CD1c-positive myeloid dendritic cell (primary cell): ENCODE measurements around the gene GAGE12C.
"Not testable (repeated sequence)": the region's sequence is repeated elsewhere in the genome, so short reads cannot be mapped to it uniquely, and the experiment has no call there.

ENCODE experiments used
- DNase-seq: peaks from one replicate; pipeline ENCODE4 v3.0.0-alpha.2; 2016; ENCODE audit errors: extremely low spot score

The GAGE12C gene, protein sequence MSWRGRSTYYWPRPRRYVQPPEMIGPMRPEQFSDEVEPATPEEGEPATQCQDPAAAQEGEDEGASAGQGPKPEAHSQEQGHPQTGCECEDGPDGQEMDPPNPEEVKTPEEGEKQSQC

DNA sequence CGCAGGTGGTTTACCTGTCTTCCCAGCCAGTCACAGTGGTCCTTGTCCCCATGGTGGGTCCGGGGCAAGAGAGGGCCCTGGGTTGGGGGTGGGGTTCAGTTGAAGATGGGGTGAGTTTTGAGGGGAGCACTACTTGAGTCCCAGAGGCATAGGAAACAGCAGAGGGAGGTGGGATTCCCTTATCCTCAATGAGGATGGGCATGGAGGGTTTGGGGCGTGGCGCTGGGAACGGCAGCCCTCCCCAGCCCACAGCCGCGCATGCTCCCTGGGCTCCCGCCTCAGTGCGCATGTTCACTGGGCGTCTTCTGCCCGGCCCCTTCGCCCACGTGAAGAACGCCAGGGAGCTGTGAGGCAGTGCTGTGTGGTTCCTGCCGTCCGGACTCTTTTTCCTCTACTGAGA, at the start of gene GAGE12C:
TSS of gene GAGE12C (plus strand) at position 301 of the 400 bp plus-strand sequence. CDS start 1,155 bp downstream, outside the sequence.
- DNase-seq, result not testable (repeated sequence)

DNA sequence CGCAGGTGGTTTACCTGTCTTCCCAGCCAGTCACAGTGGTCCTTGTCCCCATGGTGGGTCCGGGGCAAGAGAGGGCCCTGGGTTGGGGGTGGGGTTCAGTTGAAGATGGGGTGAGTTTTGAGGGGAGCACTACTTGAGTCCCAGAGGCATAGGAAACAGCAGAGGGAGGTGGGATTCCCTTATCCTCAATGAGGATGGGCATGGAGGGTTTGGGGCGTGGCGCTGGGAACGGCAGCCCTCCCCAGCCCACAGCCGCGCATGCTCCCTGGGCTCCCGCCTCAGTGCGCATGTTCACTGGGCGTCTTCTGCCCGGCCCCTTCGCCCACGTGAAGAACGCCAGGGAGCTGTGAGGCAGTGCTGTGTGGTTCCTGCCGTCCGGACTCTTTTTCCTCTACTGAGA, 9.5 kb downstream of the GAGE12C start, which contains the start of gene GAGE12D:
TSS of gene GAGE12D (plus strand) at position 301 of the 400 bp plus-strand sequence. CDS start 1,155 bp downstream, outside the sequence.
- DNase-seq, result not testable (repeated sequence)

DNA sequence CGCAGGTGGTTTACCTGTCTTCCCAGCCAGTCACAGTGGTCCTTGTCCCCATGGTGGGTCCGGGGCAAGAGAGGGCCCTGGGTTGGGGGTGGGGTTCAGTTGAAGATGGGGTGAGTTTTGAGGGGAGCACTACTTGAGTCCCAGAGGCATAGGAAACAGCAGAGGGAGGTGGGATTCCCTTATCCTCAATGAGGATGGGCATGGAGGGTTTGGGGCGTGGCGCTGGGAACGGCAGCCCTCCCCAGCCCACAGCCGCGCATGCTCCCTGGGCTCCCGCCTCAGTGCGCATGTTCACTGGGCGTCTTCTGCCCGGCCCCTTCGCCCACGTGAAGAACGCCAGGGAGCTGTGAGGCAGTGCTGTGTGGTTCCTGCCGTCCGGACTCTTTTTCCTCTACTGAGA, 19.0 kb downstream of the GAGE12C start, which contains the start of gene GAGE12E:
TSS of gene GAGE12E (plus strand) at position 301 of the 400 bp plus-strand sequence. CDS start 1,155 bp downstream, outside the sequence.
- not testable (repeated sequence) for DNase-seq

DNA sequence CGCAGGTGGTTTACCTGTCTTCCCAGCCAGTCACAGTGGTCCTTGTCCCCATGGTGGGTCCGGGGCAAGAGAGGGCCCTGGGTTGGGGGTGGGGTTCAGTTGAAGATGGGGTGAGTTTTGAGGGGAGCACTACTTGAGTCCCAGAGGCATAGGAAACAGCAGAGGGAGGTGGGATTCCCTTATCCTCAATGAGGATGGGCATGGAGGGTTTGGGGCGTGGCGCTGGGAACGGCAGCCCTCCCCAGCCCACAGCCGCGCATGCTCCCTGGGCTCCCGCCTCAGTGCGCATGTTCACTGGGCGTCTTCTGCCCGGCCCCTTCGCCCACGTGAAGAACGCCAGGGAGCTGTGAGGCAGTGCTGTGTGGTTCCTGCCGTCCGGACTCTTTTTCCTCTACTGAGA, 28.6 kb downstream of the GAGE12C start, which contains the start of gene GAGE12F:
TSS of gene GAGE12F (plus strand) at position 301 of the 400 bp plus-strand sequence. CDS start 1,155 bp downstream, outside the sequence.
- not testable (repeated sequence) for DNase-seq

DNA sequence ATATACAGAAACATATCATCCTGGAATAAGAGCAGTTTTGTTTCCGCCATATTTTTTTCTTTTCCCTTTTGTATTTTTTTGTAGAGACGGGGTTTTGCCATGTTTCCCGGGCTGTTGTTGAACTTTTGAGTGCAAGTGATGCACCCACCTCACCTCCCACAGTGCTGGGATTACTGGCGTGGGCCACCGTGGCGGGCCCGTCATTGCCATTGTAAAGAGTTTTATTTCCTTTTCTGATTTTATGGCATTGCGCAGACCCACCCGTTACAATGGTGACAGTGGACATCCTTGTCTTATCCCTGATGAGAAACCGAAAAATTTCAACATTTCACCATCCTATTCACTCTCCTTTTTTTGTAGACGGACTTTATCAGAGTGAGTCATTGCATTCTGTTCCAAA, 36.8 kb downstream of the GAGE12C start:
- not testable (repeated sequence) for DNase-seq

DNA sequence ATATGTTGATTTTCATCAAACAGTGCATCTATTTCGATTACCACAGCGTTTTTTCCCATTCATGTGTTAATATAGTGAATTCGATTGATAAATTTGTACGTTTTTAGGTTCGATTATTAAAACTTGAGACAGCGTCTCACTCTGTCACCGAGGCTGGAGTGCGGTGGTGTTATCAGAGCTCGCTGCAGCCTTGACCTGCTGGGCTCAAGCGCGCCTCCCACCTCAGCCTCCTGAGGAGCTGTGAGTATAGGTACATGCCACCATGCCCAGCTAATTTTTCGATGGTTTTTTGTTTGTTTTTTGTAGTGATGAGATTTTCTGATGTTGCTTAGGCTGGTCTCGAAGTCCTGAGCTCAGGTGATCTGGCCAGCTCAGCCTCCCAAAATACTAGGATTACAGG, 37.2 kb downstream of the GAGE12C start:
- not testable (repeated sequence) for DNase-seq

DNA sequence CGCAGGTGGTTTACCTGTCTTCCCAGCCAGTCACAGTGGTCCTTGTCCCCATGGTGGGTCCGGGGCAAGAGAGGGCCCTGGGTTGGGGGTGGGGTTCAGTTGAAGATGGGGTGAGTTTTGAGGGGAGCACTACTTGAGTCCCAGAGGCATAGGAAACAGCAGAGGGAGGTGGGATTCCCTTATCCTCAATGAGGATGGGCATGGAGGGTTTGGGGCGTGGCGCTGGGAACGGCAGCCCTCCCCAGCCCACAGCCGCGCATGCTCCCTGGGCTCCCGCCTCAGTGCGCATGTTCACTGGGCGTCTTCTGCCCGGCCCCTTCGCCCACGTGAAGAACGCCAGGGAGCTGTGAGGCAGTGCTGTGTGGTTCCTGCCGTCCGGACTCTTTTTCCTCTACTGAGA, 38.1 kb downstream of the GAGE12C start, which contains the start of gene GAGE12G:
TSS of gene GAGE12G (plus strand) at position 301 of the 400 bp plus-strand sequence. CDS start 1,155 bp downstream, outside the sequence.
- not testable (repeated sequence) for DNase-seq

DNA sequence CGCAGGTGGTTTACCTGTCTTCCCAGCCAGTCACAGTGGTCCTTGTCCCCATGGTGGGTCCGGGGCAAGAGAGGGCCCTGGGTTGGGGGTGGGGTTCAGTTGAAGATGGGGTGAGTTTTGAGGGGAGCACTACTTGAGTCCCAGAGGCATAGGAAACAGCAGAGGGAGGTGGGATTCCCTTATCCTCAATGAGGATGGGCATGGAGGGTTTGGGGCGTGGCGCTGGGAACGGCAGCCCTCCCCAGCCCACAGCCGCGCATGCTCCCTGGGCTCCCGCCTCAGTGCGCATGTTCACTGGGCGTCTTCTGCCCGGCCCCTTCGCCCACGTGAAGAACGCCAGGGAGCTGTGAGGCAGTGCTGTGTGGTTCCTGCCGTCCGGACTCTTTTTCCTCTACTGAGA, 47.7 kb downstream of the GAGE12C start, which contains the start of gene GAGE12H:
TSS of gene GAGE12H (plus strand) at position 301 of the 400 bp plus-strand sequence. CDS start 1,155 bp downstream, outside the sequence.
- not testable (repeated sequence) for DNase-seq
